B cell (primary cell): ENCODE data around the gene PRKCZ.

ENCODE experiments used
- EZH2 ChIP-seq: IDR thresholded peaks from 2 replicates; pipeline ENCODE4 v1.6.1; 2012; ENCODE audit warnings: borderline replicate concordance, low read depth, mild to moderate bottlenecking, moderate library complexity, low read length; ENCODE audit not compliant: insufficient read depth, poor library complexity, severe bottlenecking
- TF ChIP-seq, protein P1 (sequence below): fragments of 200-600 bp; IDR thresholded peaks from one replicate; pipeline ENCODE4 v1.8.0; 2022; ENCODE audit warnings: antibody characterized with exemption, mild to moderate bottlenecking

DNA sequence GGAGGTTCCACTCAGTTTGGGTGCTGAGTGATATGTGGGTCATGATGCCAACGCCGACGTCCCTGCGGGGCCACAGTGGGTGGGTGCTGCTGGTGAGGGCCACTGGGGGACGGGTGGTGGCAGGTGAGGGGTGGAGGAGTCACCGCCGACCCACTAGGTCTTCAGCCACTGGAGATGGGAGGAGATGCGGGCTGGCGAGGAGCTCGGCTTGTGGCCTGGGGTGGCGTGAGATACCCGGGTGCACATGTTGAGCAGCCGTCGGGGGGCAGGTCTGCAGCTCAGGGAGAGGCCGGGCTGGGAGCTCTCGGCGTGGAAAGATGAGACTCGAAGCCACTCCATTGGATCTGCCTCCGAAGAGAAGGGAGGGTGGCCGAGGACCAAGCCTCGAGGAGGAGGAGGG is 103.8 kb downstream of the PRKCZ start:
- TF ChIP-seq, protein P1, sequence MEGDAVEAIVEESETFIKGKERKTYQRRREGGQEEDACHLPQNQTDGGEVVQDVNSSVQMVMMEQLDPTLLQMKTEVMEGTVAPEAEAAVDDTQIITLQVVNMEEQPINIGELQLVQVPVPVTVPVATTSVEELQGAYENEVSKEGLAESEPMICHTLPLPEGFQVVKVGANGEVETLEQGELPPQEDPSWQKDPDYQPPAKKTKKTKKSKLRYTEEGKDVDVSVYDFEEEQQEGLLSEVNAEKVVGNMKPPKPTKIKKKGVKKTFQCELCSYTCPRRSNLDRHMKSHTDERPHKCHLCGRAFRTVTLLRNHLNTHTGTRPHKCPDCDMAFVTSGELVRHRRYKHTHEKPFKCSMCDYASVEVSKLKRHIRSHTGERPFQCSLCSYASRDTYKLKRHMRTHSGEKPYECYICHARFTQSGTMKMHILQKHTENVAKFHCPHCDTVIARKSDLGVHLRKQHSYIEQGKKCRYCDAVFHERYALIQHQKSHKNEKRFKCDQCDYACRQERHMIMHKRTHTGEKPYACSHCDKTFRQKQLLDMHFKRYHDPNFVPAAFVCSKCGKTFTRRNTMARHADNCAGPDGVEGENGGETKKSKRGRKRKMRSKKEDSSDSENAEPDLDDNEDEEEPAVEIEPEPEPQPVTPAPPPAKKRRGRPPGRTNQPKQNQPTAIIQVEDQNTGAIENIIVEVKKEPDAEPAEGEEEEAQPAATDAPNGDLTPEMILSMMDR: no peak
- TF ChIP-seq EZH2: no peak
